K562 (cell line): ENCODE results near the gene SLC36A2.

Source experiments
- RFX5 ChIP-seq: IDR thresholded peaks from 2 replicates; pipeline ENCODE4 v1.6.1; 2011; ENCODE audit warnings: low read depth, mild to moderate bottlenecking, improper control_type of control experiment, low read length
- ZFX ChIP-seq: sonication (generic); formaldehyde crosslinking; IDR thresholded peaks from 2 replicates; pipeline ENCODE4 v1.8.0; 2022; ENCODE audit warnings: mild to moderate bottlenecking, missing genetic modification reagents, moderate library complexity
- ZSCAN29 ChIP-seq: fragments of 450-650 bp; IDR thresholded peaks from 2 replicates; pipeline ENCODE4 v1.6.1; 2017

- no peak for TF ChIP-seq ZSCAN29
- no peak for TF ChIP-seq ZFX
- no peak for TF ChIP-seq RFX5
Measured at GRCh38 chr5:151359391-151359790, 12.0 kb upstream of the SLC36A2 start.
